Esophagus (tissue), 2 donors: ENCODE data around the gene SHD. TPM values are rescaled to one million over a fixed set of nuclear protein-coding genes. Genes with fewer than 3 reads are reported as not detected.

ENCODE experiments used
- H3K27ac ChIP-seq, 2 donors: one replicate each; pipeline ENCODE4 v1.5.1; 2013; ENCODE audit warnings: low read depth in 2 of 2, mild to moderate bottlenecking in 2 of 2, inconsistent platforms in 1 of 2, low read length in 1 of 2, moderate library complexity in 1 of 2
- H3K27me3 ChIP-seq, 2 donors: one replicate each; pipeline ENCODE4 v1.6.1; 2013; ENCODE audit warnings: low read length in 2 of 2, control low read depth in 1 of 2, mild to moderate bottlenecking in 1 of 2; ENCODE audit not compliant: insufficient read depth in 2 of 2, control insufficient read depth in 1 of 2
- H3K36me3 ChIP-seq, 2 donors: one replicate each; pipeline ENCODE4 v1.6.1; 2013; ENCODE audit warnings: low read length in 1 of 2; ENCODE audit not compliant: control insufficient read depth in 2 of 2, insufficient read depth in 2 of 2
- H3K4me1 ChIP-seq, 2 donors: one replicate each; pipeline ENCODE4 v1.6.1; 2013; ENCODE audit warnings: low read length in 1 of 2; ENCODE audit not compliant: control insufficient read depth in 2 of 2, insufficient read depth in 2 of 2
- H3K4me3 ChIP-seq, 2 donors: one replicate each; pipeline ENCODE4 v1.5.1; 2013; ENCODE audit warnings: low read length in 2 of 2, mild to moderate bottlenecking in 2 of 2, low read depth in 1 of 2, moderate library complexity in 1 of 2
- H3K9me3 ChIP-seq, 2 donors: one replicate each; pipeline ENCODE4 v1.6.1; 2013; ENCODE audit warnings: mild to moderate bottlenecking in 2 of 2, low read depth in 1 of 2, low read length in 1 of 2, moderate library complexity in 1 of 2; ENCODE audit not compliant: control insufficient read depth in 2 of 2, insufficient read depth in 1 of 2
- WGBS, 2 donors: extraction: QIAGEN DNeasy Blood & Tissue Kit; methylation state at CpG; one replicate each; pipeline ENCODE4 v1.1.7; 2013; 5-methylcytosine and 5-hydroxymethylcytosine counted together
- polyA plus RNA-seq, 2 donors: library from polyadenylated mRNA; stranded (reverse); fragments of 200-250 nt; gene quantifications; one replicate each; pipeline ENCODE4 v1.2.3, GENCODE V29; 2013
- donor health status: healthy with polysubstance abuse.
- donor health status: Bipolar disorder and iron deficiency.

SHD gene
- polyA plus RNA-seq, 2 donors: 0.04 TPM; not detected in 1

GRCh38 chr19:4305257-4305612, 26.2 kb downstream of the SHD start:
- H3K4me3 ChIP-seq: no peak overlapping the region
- no peaks in the 10 kb centered on the region for H3K36me3 ChIP-seq
- H3K4me1 ChIP-seq: no peaks in the 10 kb centered on the region
- H3K9me3 ChIP-seq: no peaks in the 10 kb centered on the region
- no peaks in the 10 kb centered on the region for H3K27me3 ChIP-seq
- H3K27ac ChIP-seq: no peak overlapping the region
- WGBS, 2 donors: 61 to 70% methylated on average over 7 of the region's 7 CpGs

- no peaks in the 10 kb centered on the region for H3K4me1 ChIP-seq
- WGBS, 2 donors: 77 to 79% methylated on average over 16 of the region's 16 CpGs
- H3K27me3 ChIP-seq: no peaks in the 10 kb centered on the region
- no peaks in the 10 kb centered on the region for H3K36me3 ChIP-seq
- H3K9me3 ChIP-seq: no peaks in the 10 kb centered on the region
- H3K27ac ChIP-seq: no peak overlapping the region
- H3K4me3 ChIP-seq: no peak overlapping the region
Observed at GRCh38 chr19:4305659-4306058, 26.6 kb downstream of the SHD start.

DNA sequence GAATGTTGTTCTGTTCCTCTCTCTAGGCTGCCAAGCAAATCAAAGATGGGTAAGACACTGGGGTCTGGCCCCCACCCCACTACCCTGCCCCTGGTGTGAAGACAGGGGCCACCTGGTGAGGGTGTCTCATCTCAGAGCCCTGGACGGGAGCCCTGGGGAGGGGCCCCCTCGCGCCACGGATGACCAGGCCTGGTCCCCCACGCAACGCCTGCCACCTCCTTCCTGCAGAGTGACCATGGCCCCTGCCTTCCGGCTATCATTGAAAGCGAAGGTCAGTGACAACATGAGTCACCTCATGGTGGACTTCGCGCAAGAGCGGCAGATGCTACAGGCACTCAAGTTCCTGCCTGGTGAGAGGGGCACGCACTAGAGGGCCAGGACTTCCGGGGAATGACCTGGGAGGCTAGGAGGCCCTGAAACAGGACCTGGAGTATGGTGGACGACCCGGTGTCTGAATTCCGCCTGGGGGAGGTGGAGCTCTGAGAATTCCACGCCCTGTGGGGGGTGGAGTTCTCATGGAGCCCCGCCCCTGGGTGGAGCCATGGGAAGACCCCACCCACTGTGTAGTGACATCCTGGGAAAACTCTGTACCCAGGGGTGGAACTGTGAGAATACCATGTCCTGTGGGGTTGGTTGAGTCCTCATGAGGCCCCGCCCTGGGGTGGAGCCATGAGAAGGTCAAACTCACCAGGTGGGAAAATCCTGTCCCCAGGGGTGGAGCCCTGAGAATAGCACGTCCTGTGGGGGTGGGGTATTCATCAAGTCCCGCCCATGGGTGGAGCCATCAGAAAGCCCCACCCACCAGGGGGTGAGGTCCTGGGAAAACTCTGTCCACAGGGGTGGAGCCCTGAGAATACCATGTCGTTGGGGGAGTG, 31.4 kb downstream of the SHD start:
- 89 to 91% methylated on average over 22 of the region's 22 CpGs for WGBS, 2 donors

GRCh38 chr19:4313847-4314490, 34.9 kb downstream of the SHD start:
- no peak overlapping the region for H3K27ac ChIP-seq
- 41 to 45% methylated on average over 12 of the region's 12 CpGs for WGBS, 2 donors
- H3K36me3 ChIP-seq: no peaks in the 10 kb centered on the region
- no peaks in the 10 kb centered on the region for H3K9me3 ChIP-seq
- no peaks in the 10 kb centered on the region for H3K27me3 ChIP-seq
- H3K4me1 ChIP-seq: no peaks in the 10 kb centered on the region
- no peak overlapping the region for H3K4me3 ChIP-seq

More for the DNA sequence above, 31.4 kb downstream of the SHD start:
- Histone ChIP-seq H3K4me1 (no peaks in the 10 kb centered on the region), H3K27ac (no peak overlapping the region), H3K9me3 (no peaks in the 10 kb centered on the region), H3K36me3 (no peaks in the 10 kb centered on the region), H3K27me3 (no peaks in the 10 kb centered on the region), H3K4me3 (no peak overlapping the region)

DNA sequence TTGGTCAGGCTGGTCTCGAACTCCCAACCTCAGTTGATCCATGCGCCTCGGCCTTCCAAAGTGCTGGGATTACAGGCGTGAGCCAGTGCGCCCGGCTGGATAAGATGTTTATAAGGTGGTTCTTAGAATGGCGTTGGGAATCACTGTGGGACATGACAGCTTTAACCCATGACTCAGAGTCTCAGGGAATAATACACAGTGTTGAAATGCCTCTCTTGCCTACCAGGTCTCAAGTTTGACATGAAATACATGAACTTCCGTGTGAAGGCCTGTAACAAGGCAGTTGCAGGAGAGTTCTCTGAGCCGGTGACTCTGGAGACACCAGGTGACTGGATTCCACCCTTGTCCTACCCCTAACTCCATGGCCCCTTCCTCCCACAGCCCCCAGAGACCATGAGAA, 37.9 kb downstream of the SHD start:
- H3K27ac ChIP-seq: no peak overlapping the region
- H3K36me3 ChIP-seq: no peaks in the 10 kb centered on the region
- no peaks in the 10 kb centered on the region for H3K4me1 ChIP-seq
- no peak overlapping the region for H3K4me3 ChIP-seq
- peaks cover 0 to 6% of the 10 kb centered on the region in 2 donors for H3K9me3 ChIP-seq
- H3K27me3 ChIP-seq: no peaks in the 10 kb centered on the region
- WGBS, 2 donors: 83 to 85% methylated on average over 9 of the region's 9 CpGs

DNA sequence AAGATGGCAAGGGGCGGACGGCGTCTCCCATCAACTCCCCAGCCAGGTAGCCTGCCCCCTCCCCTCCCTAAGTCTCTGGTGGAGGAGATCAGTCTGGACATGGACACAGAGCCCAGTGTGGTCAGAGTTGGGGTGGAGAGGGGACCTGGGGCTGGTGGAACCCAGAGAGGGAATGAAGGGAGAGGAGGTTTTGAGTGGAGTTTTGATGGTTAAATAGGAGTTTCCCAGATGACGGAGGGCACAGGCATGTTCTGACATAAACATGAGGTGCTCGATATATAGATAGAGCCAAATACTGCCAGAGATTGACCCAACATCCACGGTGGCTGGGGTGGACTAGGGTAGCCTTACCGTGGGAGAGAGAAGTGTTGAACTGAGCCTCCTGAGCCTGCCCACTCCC, 39.4 kb downstream of the SHD start:
- Histone ChIP-seq H3K9me3 (peaks cover 0 to 6% of the 10 kb centered on the region in 2 donors), H3K36me3 (no peaks in the 10 kb centered on the region), H3K27ac (no peak overlapping the region), H3K4me1 (no peaks in the 10 kb centered on the region), H3K4me3 (no peak overlapping the region), H3K27me3 (no peaks in the 10 kb centered on the region)
- WGBS, 2 donors: 91 to 95% methylated on average over 7 of the region's 7 CpGs

DNA sequence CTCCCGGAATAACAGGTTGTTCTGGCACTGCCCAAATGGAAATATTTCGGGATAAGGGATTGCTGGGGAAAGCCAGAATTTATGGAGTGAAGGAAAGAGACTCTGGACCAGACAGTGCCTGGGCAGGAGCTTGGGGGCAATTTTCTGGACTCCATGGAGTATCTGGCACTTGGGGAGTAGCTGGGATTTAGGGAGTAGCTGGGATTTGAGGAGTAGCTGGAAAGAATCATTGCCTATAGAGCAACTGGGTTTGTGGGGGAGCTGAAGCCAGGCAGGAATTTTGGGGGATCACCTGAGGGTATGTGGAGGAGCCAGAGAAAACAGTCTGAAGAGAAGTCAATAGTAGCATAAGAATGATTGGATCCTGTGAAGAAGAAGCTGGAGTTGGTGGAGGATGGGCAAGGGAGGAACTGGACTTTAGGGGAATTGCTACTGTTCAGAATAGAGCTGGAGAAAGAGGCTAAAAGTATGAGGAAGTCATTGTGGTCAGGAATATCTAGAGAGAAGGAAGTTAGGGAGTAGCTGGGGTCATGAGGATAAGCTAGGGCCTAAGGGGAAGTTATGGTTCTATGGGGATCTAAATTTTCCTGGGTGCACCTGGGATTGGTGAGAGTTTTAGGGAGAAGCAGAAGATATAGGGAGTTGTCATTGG, 40.1 kb downstream of the SHD start:
- Histone ChIP-seq H3K4me1 (no peaks in the 10 kb centered on the region), H3K4me3 (no peak overlapping the region), H3K36me3 (peaks cover 0 to 2% of the 10 kb centered on the region in 2 donors), H3K27ac (no peak overlapping the region), H3K9me3 (peaks cover 0 to 6% of the 10 kb centered on the region in 2 donors), H3K27me3 (no peaks in the 10 kb centered on the region)
- WGBS, 2 donors: 97 to 98% methylated on average over 2 of the region's 2 CpGs

- Histone ChIP-seq H3K4me1 (no peaks in the 10 kb centered on the region), H3K27ac (no peak overlapping the region), H3K36me3 (peaks cover 0 to 5% of the 10 kb centered on the region in 2 donors), H3K9me3 (peaks cover 0 to 8% of the 10 kb centered on the region in 2 donors), H3K27me3 (no peaks in the 10 kb centered on the region), H3K4me3 (no peak overlapping the region)
- WGBS, 2 donors: 93 to 95% methylated on average over 2 of the region's 2 CpGs
Observed at GRCh38 chr19:4320419-4320818, 41.4 kb downstream of the SHD start.

- 68 to 71% methylated on average over 37 of the region's 37 CpGs for WGBS, 2 donors
- H3K27ac ChIP-seq: no peak overlapping the region
- H3K27me3 ChIP-seq: no peaks in the 10 kb centered on the region
- H3K4me3 ChIP-seq: no peak overlapping the region
- H3K4me1 ChIP-seq: peaks cover 0 to 5% of the 10 kb centered on the region in 2 donors
- H3K9me3 ChIP-seq: peaks cover 0 to 10% of the 10 kb centered on the region in 2 donors
- peaks cover 0 to 18% of the 10 kb centered on the region in 2 donors for H3K36me3 ChIP-seq
Observed at GRCh38 chr19:4322942-4323665, 44.0 kb downstream of the SHD start.
